ENCODE results near the gene KCNT2.
"Not testable (repeated sequence)": the region's sequence is repeated elsewhere in the genome, so short reads cannot be mapped to it uniquely, and the experiment has no call there.

Gene KCNT2

DNA sequence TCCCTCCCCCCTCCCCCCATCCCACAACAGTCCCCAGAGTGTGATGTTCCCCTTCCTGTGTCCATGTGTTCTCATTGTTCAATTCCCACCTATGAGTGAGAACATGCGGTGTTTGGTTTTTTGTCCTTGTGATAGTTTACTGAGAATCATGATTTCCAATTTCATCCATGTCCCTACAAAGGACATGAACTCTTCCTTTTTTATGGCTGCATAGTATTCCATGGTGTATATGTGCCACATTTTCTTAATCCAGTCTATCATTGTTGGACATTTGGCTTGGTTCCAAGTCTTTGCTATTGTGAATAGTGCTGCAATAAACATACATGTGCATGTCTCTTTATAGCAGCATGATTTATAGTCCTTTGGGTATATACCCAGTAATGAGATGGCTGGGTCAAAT is 104.0 kb downstream of the KCNT2 start:
- H3K4me1 ChIP-seq (ENCODE audit: control insufficient read depth, insufficient read depth, low read length); H3K9ac ChIP-seq (ENCODE audit: low read depth, low read length); H3K27me3 ChIP-seq (ENCODE audit: control insufficient read depth, insufficient read depth, low read length); H3K4me2 ChIP-seq (ENCODE audit: low read length); H3K36me3 ChIP-seq (ENCODE audit: insufficient read depth, low read length); H3K4me3 ChIP-seq (ENCODE audit: low read length); H3K9me3 ChIP-seq (replicated peaks; ENCODE audit: low read length): not testable (repeated sequence)

GRCh38 chr1:196502437-196502836 is 105.8 kb downstream of the KCNT2 start:
- Histone ChIP-seq H3K4me2 (ENCODE audit: low read length) (no peak overlapping the region), H3K36me3 (ENCODE audit: insufficient read depth, low read length) (no peaks in the 10 kb centered on the region), H3K9ac (ENCODE audit: low read depth, low read length) (no peak overlapping the region), H3K27me3 (ENCODE audit: control insufficient read depth, insufficient read depth, low read length) (no peaks in the 10 kb centered on the region), H3K9me3 (replicated peaks; ENCODE audit: low read length) (no peaks in the 10 kb centered on the region), H3K4me3 (ENCODE audit: low read length) (no peak overlapping the region), H3K4me1 (ENCODE audit: control insufficient read depth, insufficient read depth, low read length) (no peaks in the 10 kb centered on the region)

DNA sequence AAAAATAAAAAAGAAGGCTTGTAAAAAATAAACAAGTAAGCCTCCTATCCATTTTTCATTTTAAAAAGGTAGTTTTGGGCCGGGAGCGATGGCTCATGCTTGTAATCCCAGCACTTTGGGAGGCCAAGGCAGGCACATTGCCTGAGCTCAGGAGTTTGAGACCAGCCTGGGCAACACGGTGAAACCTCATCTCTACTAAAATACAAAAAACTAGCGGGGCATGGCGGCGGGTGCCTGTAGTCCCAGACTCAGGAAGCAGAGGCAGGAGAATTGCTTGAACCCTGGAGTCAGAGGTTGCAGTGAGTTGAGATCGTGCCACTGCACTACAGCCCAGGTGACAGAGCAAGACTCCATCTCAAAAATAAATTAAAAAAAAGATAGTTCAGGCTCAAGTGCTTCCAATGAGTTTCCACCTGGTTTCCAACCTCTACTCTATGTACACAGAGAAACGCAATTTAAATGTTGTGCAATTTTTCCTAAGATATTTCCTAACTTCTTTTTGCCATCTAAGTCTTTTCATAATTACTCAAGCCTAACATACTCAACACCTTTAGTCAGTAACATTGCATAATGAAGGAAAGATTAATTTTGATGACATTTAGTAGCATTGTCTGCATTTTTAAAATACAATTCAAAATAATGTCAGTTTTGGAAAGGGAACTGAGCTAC is 106.3 kb downstream of the KCNT2 start:
- no peaks in the 10 kb centered on the region for H3K27me3 ChIP-seq (ENCODE audit: control insufficient read depth, insufficient read depth, low read length)
- no peaks in the 10 kb centered on the region for H3K36me3 ChIP-seq (ENCODE audit: insufficient read depth, low read length)
- H3K4me3 ChIP-seq (ENCODE audit: low read length): no peak overlapping the region
- H3K9me3 ChIP-seq (replicated peaks; ENCODE audit: low read length): no peaks in the 10 kb centered on the region
- no peaks in the 10 kb centered on the region for H3K4me1 ChIP-seq (ENCODE audit: control insufficient read depth, insufficient read depth, low read length)
- H3K9ac ChIP-seq (ENCODE audit: low read depth, low read length): no peak overlapping the region
- no peak overlapping the region for H3K4me2 ChIP-seq (ENCODE audit: low read length)

DNA sequence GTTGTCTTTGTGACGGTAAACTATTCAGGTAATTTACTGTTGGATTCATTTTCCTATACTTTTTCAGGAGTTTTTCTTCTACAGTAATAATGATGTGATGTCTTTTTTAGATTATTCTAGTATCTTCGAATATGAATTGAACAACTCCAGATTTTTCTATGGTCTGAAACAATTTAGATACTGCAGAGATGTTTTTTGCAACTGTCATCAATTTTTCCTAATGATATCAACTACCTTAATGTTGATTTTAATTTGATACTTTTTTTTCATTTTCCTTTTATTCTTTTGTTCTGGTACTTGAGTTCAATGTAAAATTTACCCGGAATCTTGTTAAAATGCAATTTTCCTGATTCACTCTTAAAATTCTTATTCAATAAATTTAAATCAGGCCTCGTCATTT is 110.4 kb downstream of the KCNT2 start:
- H3K36me3 ChIP-seq (ENCODE audit: insufficient read depth, low read length): no peaks in the 10 kb centered on the region
- no peaks in the 10 kb centered on the region for H3K9me3 ChIP-seq (replicated peaks; ENCODE audit: low read length)
- H3K4me3 ChIP-seq (ENCODE audit: low read length): no peak overlapping the region
- no peak overlapping the region for H3K4me2 ChIP-seq (ENCODE audit: low read length)
- H3K4me1 ChIP-seq (ENCODE audit: control insufficient read depth, insufficient read depth, low read length): no peaks in the 10 kb centered on the region
- H3K27me3 ChIP-seq (ENCODE audit: control insufficient read depth, insufficient read depth, low read length): no peaks in the 10 kb centered on the region
- H3K9ac ChIP-seq (ENCODE audit: low read depth, low read length): no peak overlapping the region

GRCh38 chr1:196494766-196495165 is 113.5 kb downstream of the KCNT2 start:
- no peaks in the 10 kb centered on the region for H3K27me3 ChIP-seq (ENCODE audit: control insufficient read depth, insufficient read depth, low read length)
- H3K36me3 ChIP-seq (ENCODE audit: insufficient read depth, low read length): no peaks in the 10 kb centered on the region
- no peak overlapping the region for H3K4me3 ChIP-seq (ENCODE audit: low read length)
- H3K4me2 ChIP-seq (ENCODE audit: low read length): no peak overlapping the region
- no peaks in the 10 kb centered on the region for H3K9me3 ChIP-seq (replicated peaks; ENCODE audit: low read length)
- no peak overlapping the region for H3K9ac ChIP-seq (ENCODE audit: low read depth, low read length)
- no peaks in the 10 kb centered on the region for H3K4me1 ChIP-seq (ENCODE audit: control insufficient read depth, insufficient read depth, low read length)

DNA sequence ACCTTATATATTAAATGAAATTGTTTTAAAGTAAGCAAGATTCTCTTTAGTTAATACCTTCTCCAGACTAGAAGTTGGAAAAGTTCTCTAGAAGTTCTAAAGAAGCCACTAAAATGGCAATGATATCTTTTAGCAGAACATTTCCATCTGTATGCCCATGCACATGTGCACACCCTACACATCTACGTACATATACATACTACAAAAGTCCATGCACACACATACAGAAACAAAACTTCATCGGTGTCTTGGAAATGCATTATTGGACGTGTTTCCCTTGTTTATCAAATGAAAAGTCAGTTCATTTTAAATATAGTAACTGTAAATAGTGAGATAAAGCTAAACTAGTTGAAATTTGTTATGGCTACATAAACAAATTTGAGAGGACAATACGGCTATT is 114.4 kb downstream of the KCNT2 start:
- Histone ChIP-seq H3K27me3 (ENCODE audit: control insufficient read depth, insufficient read depth, low read length) (no peaks in the 10 kb centered on the region), H3K9ac (ENCODE audit: low read depth, low read length) (no peak overlapping the region), H3K9me3 (replicated peaks; ENCODE audit: low read length) (no peaks in the 10 kb centered on the region), H3K4me2 (ENCODE audit: low read length) (no peak overlapping the region), H3K4me3 (ENCODE audit: low read length) (no peak overlapping the region), H3K36me3 (ENCODE audit: insufficient read depth, low read length) (no peaks in the 10 kb centered on the region), H3K4me1 (ENCODE audit: control insufficient read depth, insufficient read depth, low read length) (no peaks in the 10 kb centered on the region)

GRCh38 chr1:196488579-196488978 is 119.7 kb downstream of the KCNT2 start:
- H3K4me3 ChIP-seq (ENCODE audit: low read length): no peak overlapping the region
- no peaks in the 10 kb centered on the region for H3K27me3 ChIP-seq (ENCODE audit: control insufficient read depth, insufficient read depth, low read length)
- H3K36me3 ChIP-seq (ENCODE audit: insufficient read depth, low read length): no peaks in the 10 kb centered on the region
- H3K4me1 ChIP-seq (ENCODE audit: control insufficient read depth, insufficient read depth, low read length): no peaks in the 10 kb centered on the region
- no peaks in the 10 kb centered on the region for H3K9me3 ChIP-seq (replicated peaks; ENCODE audit: low read length)
- no peak overlapping the region for H3K9ac ChIP-seq (ENCODE audit: low read depth, low read length)
- no peak overlapping the region for H3K4me2 ChIP-seq (ENCODE audit: low read length)

GRCh38 chr1:196486346-196486745 is 121.9 kb downstream of the KCNT2 start:
- H3K4me3 ChIP-seq (ENCODE audit: low read length): no peak overlapping the region
- H3K9me3 ChIP-seq (replicated peaks; ENCODE audit: low read length): no peaks in the 10 kb centered on the region
- H3K9ac ChIP-seq (ENCODE audit: low read depth, low read length): no peak overlapping the region
- no peaks in the 10 kb centered on the region for H3K36me3 ChIP-seq (ENCODE audit: insufficient read depth, low read length)
- no peaks in the 10 kb centered on the region for H3K27me3 ChIP-seq (ENCODE audit: control insufficient read depth, insufficient read depth, low read length)
- no peak overlapping the region for H3K4me2 ChIP-seq (ENCODE audit: low read length)
- H3K4me1 ChIP-seq (ENCODE audit: control insufficient read depth, insufficient read depth, low read length): no peaks in the 10 kb centered on the region

- H3K36me3 ChIP-seq (ENCODE audit: insufficient read depth, low read length): no peaks in the 10 kb centered on the region
- no peaks in the 10 kb centered on the region for H3K27me3 ChIP-seq (ENCODE audit: control insufficient read depth, insufficient read depth, low read length)
Observed at GRCh38 chr1:196481616-196482015, 126.6 kb downstream of the KCNT2 start.

DNA sequence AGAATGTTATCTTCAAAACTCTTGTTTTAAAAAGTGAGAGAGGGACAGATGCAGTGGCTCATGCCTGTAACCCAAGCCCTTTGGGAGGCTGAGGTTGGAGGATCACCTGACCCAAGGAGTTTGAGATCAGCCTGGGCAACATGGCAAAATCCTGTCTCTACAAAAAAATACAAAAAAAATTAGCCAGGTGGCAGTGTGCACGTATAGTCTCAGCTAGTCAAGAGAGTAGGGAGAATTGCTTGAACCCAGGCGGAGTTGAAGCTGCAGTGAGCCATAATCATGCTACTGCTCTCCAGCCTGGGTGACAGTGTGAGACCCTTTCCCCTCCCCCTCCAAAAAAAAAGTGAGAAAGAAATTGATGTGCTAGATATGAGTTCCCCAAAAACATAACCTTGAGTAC is 131.0 kb downstream of the KCNT2 start:
- H3K4me3 ChIP-seq (ENCODE audit: low read length): no peak overlapping the region
- H3K36me3 ChIP-seq (ENCODE audit: insufficient read depth, low read length): no peaks in the 10 kb centered on the region
- no peaks in the 10 kb centered on the region for H3K4me1 ChIP-seq (ENCODE audit: control insufficient read depth, insufficient read depth, low read length)
- no peak overlapping the region for H3K9ac ChIP-seq (ENCODE audit: low read depth, low read length)
- H3K27me3 ChIP-seq (ENCODE audit: control insufficient read depth, insufficient read depth, low read length): no peaks in the 10 kb centered on the region
- H3K9me3 ChIP-seq (replicated peaks; ENCODE audit: low read length): no peaks in the 10 kb centered on the region
- no peak overlapping the region for H3K4me2 ChIP-seq (ENCODE audit: low read length)

More at GRCh38 chr1:196481616-196482015, 126.6 kb downstream of the KCNT2 start:
- Histone ChIP-seq H3K9me3 (replicated peaks; ENCODE audit: low read length) (no peaks in the 10 kb centered on the region), H3K4me1 (ENCODE audit: control insufficient read depth, insufficient read depth, low read length) (no peaks in the 10 kb centered on the region), H3K4me3 (ENCODE audit: low read length) (no peak overlapping the region), H3K9ac (ENCODE audit: low read depth, low read length) (no peak overlapping the region), H3K4me2 (ENCODE audit: low read length) (no peak overlapping the region)

- Histone ChIP-seq H3K4me1 (ENCODE audit: control insufficient read depth, insufficient read depth, low read length) (peaks cover 26% of the 10 kb centered on the region), H3K9ac (ENCODE audit: low read depth, low read length) (peak overlapping the region; percentile 2), H3K27me3 (ENCODE audit: control insufficient read depth, insufficient read depth, low read length) (no peaks in the 10 kb centered on the region), H3K4me2 (ENCODE audit: low read length) (peak overlapping the region; percentile 60), H3K9me3 (replicated peaks; ENCODE audit: low read length) (no peaks in the 10 kb centered on the region), H3K36me3 (ENCODE audit: insufficient read depth, low read length) (no peaks in the 10 kb centered on the region), H3K4me3 (ENCODE audit: low read length) (peak overlapping the region; percentile 29)
Observed at GRCh38 chr1:196467230-196467925, 140.9 kb downstream of the KCNT2 start.

- Histone ChIP-seq H3K4me2 (ENCODE audit: low read length) (peak overlapping the region; percentile 60), H3K4me3 (ENCODE audit: low read length) (peak overlapping the region; percentile 29), H3K4me1 (ENCODE audit: control insufficient read depth, insufficient read depth, low read length) (peaks cover 26% of the 10 kb centered on the region), H3K36me3 (ENCODE audit: insufficient read depth, low read length) (no peaks in the 10 kb centered on the region), H3K9ac (ENCODE audit: low read depth, low read length) (peak overlapping the region; percentile 2), H3K27me3 (ENCODE audit: control insufficient read depth, insufficient read depth, low read length) (no peaks in the 10 kb centered on the region), H3K9me3 (replicated peaks; ENCODE audit: low read length) (no peaks in the 10 kb centered on the region)
Observed at GRCh38 chr1:196466654-196467053, 141.6 kb downstream of the KCNT2 start.
